H1 (cell line): ENCODE data around the gene HS3ST5. TPM values are rescaled to one million over a fixed set of nuclear protein-coding genes. Genes with fewer than 3 reads are reported as not detected.
"Not testable (repeated sequence)": the region's sequence is repeated elsewhere in the genome, so short reads cannot be mapped to it uniquely, and the experiment has no call there.

ENCODE experiments used
- CTCF ChIA-PET: fragments of 300-600 bp; sonication (Branson Sonifier 250); formaldehyde crosslinking; loops from one replicate; lab custom pipeline; 2021; ENCODE audit not compliant: partially characterized antibody; lab: Charles Lee
- POLR2A ChIA-PET: fragments of 300-600 bp; sonication (Branson Sonifier 250); formaldehyde crosslinking; loops from one replicate; lab custom pipeline; 2021; ENCODE audit warnings: inconsistent platforms; ENCODE audit not compliant: partially characterized antibody; lab: Charles Lee
- DNase-seq, 2 experiments: peaks; one replicate each; pipeline versions ENCODE4 v3.0.0 to v3.0.0-alpha.2; 2010 to 2022; ENCODE audit warnings: low spot score in 2 of 2, low read depth in 1 of 2, mixed read lengths in 1 of 2
- FAIRE-seq: peaks from 2 replicates; lab custom pipeline; 2011; peaks lifted over from hg19 to GRCh38; lab: Jason Lieb, UNC
- H2AFZ ChIP-seq: 2 replicates; pipeline ENCODE4 v1.8.1; 2012; ENCODE audit warnings: low read length, inconsistent platforms
- H2AK5ac ChIP-seq: 2 replicates; pipeline ENCODE4 v1.6.1; 2013; ENCODE audit warnings: low read depth, low read length
- H2BK120ac ChIP-seq: replicated peaks from 2 replicates; pipeline ENCODE3; 2013; ENCODE audit warnings: low read depth, low read length, inconsistent platforms
- H2BK12ac ChIP-seq: 2 replicates; pipeline ENCODE4 v1.6.1; 2013; ENCODE audit warnings: low read depth, low read length
- H2BK15ac ChIP-seq: 2 replicates; pipeline ENCODE4 v1.6.1; 2013; ENCODE audit warnings: low read length
- H2BK20ac ChIP-seq: 2 replicates; pipeline ENCODE4 v1.6.1; 2013; ENCODE audit warnings: low read length
- H2BK5ac ChIP-seq: 2 replicates; pipeline ENCODE4 v1.6.1; 2013; ENCODE audit warnings: low read depth, low read length
- H3K14ac ChIP-seq: 2 replicates; pipeline ENCODE4 v1.6.1; 2013; ENCODE audit warnings: inconsistent platforms; ENCODE audit not compliant: insufficient read length
- H3K18ac ChIP-seq: 2 replicates; pipeline ENCODE4 v1.6.1; 2013; ENCODE audit warnings: low read length; ENCODE audit errors: extremely low read depth
- H3K23ac ChIP-seq: 2 replicates; pipeline ENCODE4 v1.6.1; 2013; ENCODE audit warnings: inconsistent platforms; ENCODE audit not compliant: insufficient read length
- H3K23me2 ChIP-seq: 2 replicates; pipeline ENCODE4 v1.6.1; 2013; ENCODE audit warnings: low read depth, low read length
- H3K27ac ChIP-seq: 2 replicates; pipeline ENCODE4 v1.6.1; 2011; ENCODE audit warnings: low read depth, low read length, inconsistent platforms
- H3K27me3 ChIP-seq, 4 experiments: replicated peaks in 1 of 4; 1 replicate in 1 of 4; 2 replicates in 3 of 4; pipeline versions ENCODE4 v1.6.1 to v1.8.1; 2011 to 2013; ENCODE audit warnings: low read length in 3 of 4, mild to moderate bottlenecking in 3 of 4, inconsistent platforms in 2 of 4, mixed read lengths in 2 of 4, moderate library complexity in 1 of 4; ENCODE audit not compliant: control insufficient read depth in 3 of 4, insufficient read depth in 3 of 4; ENCODE audit errors: extremely low read depth in 1 of 4
- H3K36me3 ChIP-seq, 4 experiments: 2 replicates each; pipeline versions ENCODE4 v1.6.1 to v1.8.1; 2011 to 2013; ENCODE audit warnings: mild to moderate bottlenecking in 4 of 4, low read length in 3 of 4, moderate library complexity in 2 of 4, control low read depth in 1 of 4, inconsistent platforms in 1 of 4; ENCODE audit not compliant: insufficient read depth in 4 of 4, control insufficient read depth in 2 of 4
- H3K4ac ChIP-seq: replicated peaks from 2 replicates; pipeline ENCODE3; 2013; ENCODE audit warnings: low read length, low read depth, mixed read lengths, inconsistent platforms; ENCODE audit not compliant: insufficient read length
- H3K4me1 ChIP-seq, 4 experiments: replicated peaks in 1 of 4; 1 replicate in 1 of 4; 2 replicates in 3 of 4; pipeline versions ENCODE4 v1.6.1 to v1.8.1; 2011 to 2013; ENCODE audit warnings: low read length in 3 of 4, inconsistent platforms in 2 of 4, mixed read lengths in 1 of 4; ENCODE audit not compliant: insufficient read depth in 4 of 4, control insufficient read depth in 3 of 4
- H3K4me2 ChIP-seq, 2 experiments: 2 replicates each; pipeline versions ENCODE4 v1.6.1 to v1.8.1; 2011 to 2013; ENCODE audit warnings: low read depth in 2 of 2, low read length in 2 of 2, control low read depth in 1 of 2, inconsistent platforms in 1 of 2, mild to moderate bottlenecking in 1 of 2; ENCODE audit not compliant: insufficient read depth in 1 of 2
- H3K4me3 ChIP-seq, 4 experiments: fragments of 200-600, 300-600 bp in 1 of 4; sonication (generic), shearing (Covaris generic), sonication (Bioruptor Twin) in 1 of 4; 2 replicates each; pipeline versions ENCODE4 v1.5.1 to v1.8.1; 2011 to 2016; ENCODE audit warnings: low read length in 4 of 4, low read depth in 3 of 4, control low read depth in 2 of 4, inconsistent platforms in 2 of 4, mild to moderate bottlenecking in 2 of 4, mixed read lengths in 1 of 4, moderate library complexity in 1 of 4; ENCODE audit not compliant: insufficient read depth in 2 of 4; ENCODE audit errors: extremely low read depth in 1 of 4
- H3K56ac ChIP-seq: replicated peaks from 2 replicates; pipeline ENCODE3; 2013; ENCODE audit warnings: low read depth, mild to moderate bottlenecking, mixed read lengths, low read length, inconsistent platforms; ENCODE audit not compliant: insufficient read length
- H3K79me1 ChIP-seq: 2 replicates; pipeline ENCODE4 v1.6.1; 2013; ENCODE audit warnings: low read depth, low read length, control low read depth
- H3K79me2 ChIP-seq, 2 experiments: 2 replicates each; pipeline versions ENCODE4 v1.6.1 to v1.8.1; 2012 to 2013; ENCODE audit warnings: low read length in 2 of 2, mild to moderate bottlenecking in 2 of 2, inconsistent platforms in 1 of 2; ENCODE audit not compliant: insufficient read depth in 2 of 2, control insufficient read depth in 1 of 2
- H3K9ac ChIP-seq, 4 experiments: replicated peaks in 1 of 4; 1 replicate in 1 of 4; 2 replicates in 3 of 4; pipeline versions ENCODE4 v1.6.1 to v1.8.1; 2011 to 2013; ENCODE audit warnings: low read depth in 3 of 4, low read length in 3 of 4, control low read depth in 2 of 4, mild to moderate bottlenecking in 2 of 4, moderate library complexity in 2 of 4, inconsistent platforms in 1 of 4; ENCODE audit errors: extremely low read depth in 1 of 4
- H3K9me3 ChIP-seq, 2 experiments: 2 replicates each; pipeline versions ENCODE4 v1.6.1 to v1.8.1; 2012 to 2013; ENCODE audit warnings: mild to moderate bottlenecking in 2 of 2, moderate library complexity in 2 of 2, control low read depth in 1 of 2, inconsistent platforms in 1 of 2, low read depth in 1 of 2, low read length in 1 of 2, mixed read lengths in 1 of 2; ENCODE audit not compliant: insufficient read depth in 2 of 2
- H4K20me1 ChIP-seq, 2 experiments: replicated peaks in 1 of 2; 2 replicates each; pipeline versions ENCODE3 to v1.8.1; 2011 to 2013; ENCODE audit warnings: inconsistent platforms in 2 of 2, low read length in 2 of 2, mild to moderate bottlenecking in 1 of 2; ENCODE audit not compliant: insufficient read depth in 2 of 2, control insufficient read depth in 1 of 2
- H4K5ac ChIP-seq: 2 replicates; pipeline ENCODE4 v1.6.1; 2013; ENCODE audit warnings: low read length, low read depth, mixed read lengths, inconsistent platforms; ENCODE audit not compliant: insufficient read length
- H4K8ac ChIP-seq: 2 replicates; pipeline ENCODE4 v1.8.0; 2013; ENCODE audit warnings: mild to moderate bottlenecking, moderate library complexity, low read length, inconsistent platforms; ENCODE audit not compliant: insufficient read depth; ENCODE audit errors: extremely low read depth
- H4K91ac ChIP-seq: replicated peaks from 2 replicates; pipeline ENCODE3; 2013; ENCODE audit warnings: low read length, mixed read lengths, inconsistent platforms; ENCODE audit not compliant: insufficient read length
- WGBS, 2 experiments: shearing (Covaris generic) in 1 of 2; methylation state at CpG; one replicate each; pipeline versions ENCODE4 v1.1.6 to v1.1.7; 2013 to 2015; ENCODE audit warnings: low lambda C conversion rate in 2 of 2, mixed read lengths in 2 of 2, inconsistent platforms in 1 of 2, low coverage in 1 of 2, missing lambda C conversion rate in 1 of 2; ENCODE audit not compliant: insufficient replicate concordance in 2 of 2, insufficient coverage in 1 of 2, insufficient read length in 1 of 2; ENCODE audit errors: extremely low coverage in 1 of 2, missing lambda C conversion rate in 1 of 2; 5-methylcytosine and 5-hydroxymethylcytosine counted together
- polyA plus RNA-seq, 7 experiments: library from polyadenylated mRNA; depleted of rRNA in 3 of 7; stranded (reverse) in 5 of 7; unstranded in 2 of 7; fragments of >200 nt in 5 of 7; fragments of 200-250 nt in 2 of 7; gene quantifications; 1 replicate in 5 of 7; 2 replicates in 1 of 7; 4 replicates in 1 of 7; pipeline versions ENCODE4 v1.2.1 to v1.2.3, GENCODE V29; 2011 to 2013; ENCODE audit warnings: missing spikeins in 2 of 7, mixed read lengths in 2 of 7
- total RNA-seq: library from RNA; stranded (reverse); fragmentation: NEBNext Ultra II Directional; extraction: Animal tissue kit (Norgen Biotek cat#: 25700); gene quantifications from 2 replicates; pipeline ENCODE4 v1.2.1, GENCODE V29; 2021

The HS3ST5 gene
- total and polyA plus RNA-seq, 2 of the 8 experiments (the other 6 are each of a cell fraction or from before 2014, with no cell fraction given): 1.2 to 9.9 TPM

DNA sequence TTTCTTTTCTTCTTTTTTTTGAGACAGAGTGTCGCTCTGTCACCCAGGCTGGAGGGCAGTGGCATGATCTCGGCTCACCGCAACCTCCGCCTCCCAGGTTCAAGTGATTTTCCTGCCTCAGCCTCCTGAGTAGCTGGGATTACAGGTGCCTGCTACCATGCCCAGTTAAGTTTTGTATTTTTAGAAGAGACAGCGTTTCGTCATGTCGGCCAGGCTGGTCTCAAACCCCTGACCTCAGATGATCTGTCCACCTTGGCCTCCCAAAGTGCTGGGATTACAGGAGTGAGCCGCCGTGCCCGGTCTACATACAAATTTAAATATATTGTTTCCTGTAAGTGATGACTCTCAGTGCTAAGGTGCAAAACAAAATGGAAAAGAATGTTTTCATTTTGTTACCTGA, 124.8 kb downstream of the HS3ST5 start:
- CTCF ChIA-PET, H2BK20ac ChIP-seq, H4K5ac ChIP-seq, H3K27ac ChIP-seq, H4K20me1 ChIP-seq, H3K4me1 ChIP-seq, H4K91ac ChIP-seq, H3K79me1 ChIP-seq, POLR2A ChIA-PET, H3K56ac ChIP-seq, H3K4me2 ChIP-seq, H2AFZ ChIP-seq, H2BK5ac ChIP-seq, H3K4me3 ChIP-seq, H2BK120ac ChIP-seq, H2BK12ac ChIP-seq, H4K8ac ChIP-seq, H3K79me2 ChIP-seq, H3K23me2 ChIP-seq, DNase-seq, H3K23ac ChIP-seq, H3K9ac ChIP-seq, H3K14ac ChIP-seq, FAIRE-seq, H2BK15ac ChIP-seq, H3K27me3 ChIP-seq, H3K18ac ChIP-seq, H3K9me3 ChIP-seq, H3K4ac ChIP-seq, H2AK5ac ChIP-seq: not testable (repeated sequence)
- peaks cover 0 to 12% (median 0%) of the 10 kb centered on the region in 4 experiments; a peak in 1 of 8 replicates for H3K36me3 ChIP-seq
- WGBS, 2 experiments: 94% methylated on average over 10 of the region's 10 CpGs; no CpG with 5 or more reads in 1 of the 2 experiments
